GM12878 (cell line): ENCODE data around the gene SPAG7.

Source experiments
- CBX5 ChIP-seq: sonication (generic); IDR thresholded peaks from 2 replicates; pipeline ENCODE4 v1.6.1; 2016; ENCODE audit warnings: low read depth, moderate library complexity, mild to moderate bottlenecking, inconsistent platforms
- CTCF ChIP-seq, 3 experiments: IDR thresholded peaks in 2 of 3; conservative IDR thresholded peaks in 1 of 3; 2 replicates each; pipeline ENCODE4 v1.5.1; 2011; ENCODE audit warnings: low read depth in 3 of 3, low read length in 3 of 3, mild to moderate bottlenecking in 3 of 3, control low read depth in 2 of 3, moderate library complexity in 2 of 3, inconsistent platforms in 1 of 3, mixed read lengths in 1 of 3; ENCODE audit not compliant: control insufficient read depth in 2 of 3, insufficient read depth in 1 of 3; ENCODE audit errors: extremely low read depth in 1 of 3

DNA sequence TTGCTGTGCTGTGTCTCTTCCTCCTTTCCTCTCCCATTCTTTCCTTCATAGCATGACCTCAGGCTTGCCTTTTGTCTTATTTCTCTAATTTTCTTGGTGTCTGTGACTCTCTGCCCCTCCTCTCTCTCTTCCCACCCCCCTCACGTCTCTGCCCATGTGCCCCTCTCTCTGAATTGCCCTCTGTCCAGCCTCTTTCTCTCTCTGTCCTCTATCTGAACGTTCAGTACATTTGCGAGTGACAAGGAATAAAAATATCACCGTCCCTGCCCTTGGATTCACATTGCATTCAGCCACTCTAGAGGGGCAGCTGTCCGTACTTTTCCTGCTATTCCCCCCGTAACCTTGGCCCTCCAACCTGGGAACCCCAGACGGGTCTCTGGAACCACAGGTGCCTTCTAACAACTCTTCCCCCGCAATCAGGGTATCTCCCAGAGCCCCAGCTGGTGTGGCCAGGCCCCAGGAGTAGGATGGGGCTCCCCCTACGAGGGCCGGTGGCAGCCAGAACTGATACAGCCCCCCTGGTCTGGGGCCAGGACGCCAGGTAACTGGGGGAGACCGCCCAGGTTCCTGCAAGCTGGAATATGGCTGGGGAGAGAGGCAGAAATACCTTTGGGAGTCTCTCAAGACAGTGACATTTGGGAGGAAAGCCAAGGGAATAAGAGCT, 31.9 kb upstream of the SPAG7 start:
- no peak for TF ChIP-seq CBX5
- no peak for TF ChIP-seq CTCF (IDR thresholded peaks at IDR 0.05 in 2 of 3, conservative IDR thresholded peaks at IDR 0.05 in 1 of 3; ENCODE audit: control insufficient read depth in 2 of 3, extremely low read depth in 1 of 3, insufficient read depth in 1 of 3, low read depth in 3 of 3, low read length in 3 of 3)
